ENCODE data around the gene ANKRD13A.

Gene ANKRD13A

GRCh38 chr12:110088936-110089335 lies 89.7 kb downstream of the ANKRD13A start:
- no peak for DNase-seq
